ENCODE measurements around the gene MARCHF3.
"Not testable (repeated sequence)": the region's sequence is repeated elsewhere in the genome, so short reads cannot be mapped to it uniquely, and the experiment has no call there.

Gene MARCHF3

DNA sequence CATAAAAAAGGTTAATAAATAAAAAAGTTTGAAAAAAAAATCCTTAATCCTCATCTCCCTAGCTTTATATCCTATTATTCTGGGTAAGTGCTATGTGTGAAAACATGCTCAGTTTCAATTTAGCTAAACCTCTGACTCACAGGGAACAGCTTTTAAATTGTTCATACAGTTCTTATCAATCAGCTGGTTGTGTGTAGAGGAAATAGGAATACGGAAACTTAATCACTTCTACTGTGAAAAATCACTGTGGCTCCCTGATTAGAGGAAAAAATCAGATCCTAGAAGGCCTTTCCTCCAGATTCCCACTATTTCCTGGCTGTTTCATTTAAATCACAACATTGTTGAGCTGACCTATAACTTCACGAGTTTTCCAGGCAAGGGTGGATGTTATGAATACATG, 120.5 kb downstream of the MARCHF3 start:
- no peak for ATAC-seq
- TF ChIP-seq ZNF565 (CRISPR knock-in tag; conservative IDR thresholded peaks at IDR 0.05; ENCODE audit: low read depth) (no peak), ZC3H10 (CRISPR knock-in tag; IDR thresholded peaks at IDR 0.05) (no peak), CSDC2 (CRISPR knock-in tag; IDR thresholded peaks at IDR 0.05) (no peak), TCF4 (CRISPR knock-in tag; IDR thresholded peaks at IDR 0.05; ENCODE audit: borderline replicate concordance) (no peak), TOX (CRISPR knock-in tag; IDR thresholded peaks at IDR 0.05; ENCODE audit: borderline replicate concordance) (no peak), ESRRG (CRISPR knock-in tag; IDR thresholded peaks at IDR 0.05) (no peak), ARNTL (CRISPR knock-in tag; IDR thresholded peaks at IDR 0.05; ENCODE audit: borderline replicate concordance, low read depth) (no peak), RARB (CRISPR knock-in tag; IDR thresholded peaks at IDR 0.05) (no peak), SNAI2 (CRISPR knock-in tag; IDR thresholded peaks at IDR 0.05) (no peak), OSR1 (CRISPR knock-in tag; IDR thresholded peaks at IDR 0.05) (no peak)
- TF ChIP-seq, protein P1, sequence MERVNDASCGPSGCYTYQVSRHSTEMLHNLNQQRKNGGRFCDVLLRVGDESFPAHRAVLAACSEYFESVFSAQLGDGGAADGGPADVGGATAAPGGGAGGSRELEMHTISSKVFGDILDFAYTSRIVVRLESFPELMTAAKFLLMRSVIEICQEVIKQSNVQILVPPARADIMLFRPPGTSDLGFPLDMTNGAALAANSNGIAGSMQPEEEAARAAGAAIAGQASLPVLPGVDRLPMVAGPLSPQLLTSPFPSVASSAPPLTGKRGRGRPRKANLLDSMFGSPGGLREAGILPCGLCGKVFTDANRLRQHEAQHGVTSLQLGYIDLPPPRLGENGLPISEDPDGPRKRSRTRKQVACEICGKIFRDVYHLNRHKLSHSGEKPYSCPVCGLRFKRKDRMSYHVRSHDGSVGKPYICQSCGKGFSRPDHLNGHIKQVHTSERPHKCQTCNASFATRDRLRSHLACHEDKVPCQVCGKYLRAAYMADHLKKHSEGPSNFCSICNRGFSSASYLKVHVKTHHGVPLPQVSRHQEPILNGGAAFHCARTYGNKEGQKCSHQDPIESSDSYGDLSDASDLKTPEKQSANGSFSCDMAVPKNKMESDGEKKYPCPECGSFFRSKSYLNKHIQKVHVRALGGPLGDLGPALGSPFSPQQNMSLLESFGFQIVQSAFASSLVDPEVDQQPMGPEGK (CRISPR knock-in tag; IDR thresholded peaks at IDR 0.05; ENCODE audit: borderline replicate concordance), result no peak
- TF ChIP-seq, protein P2, sequence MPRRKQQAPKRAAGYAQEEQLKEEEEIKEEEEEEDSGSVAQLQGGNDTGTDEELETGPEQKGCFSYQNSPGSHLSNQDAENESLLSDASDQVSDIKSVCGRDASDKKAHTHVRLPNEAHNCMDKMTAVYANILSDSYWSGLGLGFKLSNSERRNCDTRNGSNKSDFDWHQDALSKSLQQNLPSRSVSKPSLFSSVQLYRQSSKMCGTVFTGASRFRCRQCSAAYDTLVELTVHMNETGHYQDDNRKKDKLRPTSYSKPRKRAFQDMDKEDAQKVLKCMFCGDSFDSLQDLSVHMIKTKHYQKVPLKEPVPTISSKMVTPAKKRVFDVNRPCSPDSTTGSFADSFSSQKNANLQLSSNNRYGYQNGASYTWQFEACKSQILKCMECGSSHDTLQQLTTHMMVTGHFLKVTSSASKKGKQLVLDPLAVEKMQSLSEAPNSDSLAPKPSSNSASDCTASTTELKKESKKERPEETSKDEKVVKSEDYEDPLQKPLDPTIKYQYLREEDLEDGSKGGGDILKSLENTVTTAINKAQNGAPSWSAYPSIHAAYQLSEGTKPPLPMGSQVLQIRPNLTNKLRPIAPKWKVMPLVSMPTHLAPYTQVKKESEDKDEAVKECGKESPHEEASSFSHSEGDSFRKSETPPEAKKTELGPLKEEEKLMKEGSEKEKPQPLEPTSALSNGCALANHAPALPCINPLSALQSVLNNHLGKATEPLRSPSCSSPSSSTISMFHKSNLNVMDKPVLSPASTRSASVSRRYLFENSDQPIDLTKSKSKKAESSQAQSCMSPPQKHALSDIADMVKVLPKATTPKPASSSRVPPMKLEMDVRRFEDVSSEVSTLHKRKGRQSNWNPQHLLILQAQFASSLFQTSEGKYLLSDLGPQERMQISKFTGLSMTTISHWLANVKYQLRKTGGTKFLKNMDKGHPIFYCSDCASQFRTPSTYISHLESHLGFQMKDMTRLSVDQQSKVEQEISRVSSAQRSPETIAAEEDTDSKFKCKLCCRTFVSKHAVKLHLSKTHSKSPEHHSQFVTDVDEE (CRISPR knock-in tag; IDR thresholded peaks at IDR 0.05), result no peak
- TF ChIP-seq, protein P3, sequence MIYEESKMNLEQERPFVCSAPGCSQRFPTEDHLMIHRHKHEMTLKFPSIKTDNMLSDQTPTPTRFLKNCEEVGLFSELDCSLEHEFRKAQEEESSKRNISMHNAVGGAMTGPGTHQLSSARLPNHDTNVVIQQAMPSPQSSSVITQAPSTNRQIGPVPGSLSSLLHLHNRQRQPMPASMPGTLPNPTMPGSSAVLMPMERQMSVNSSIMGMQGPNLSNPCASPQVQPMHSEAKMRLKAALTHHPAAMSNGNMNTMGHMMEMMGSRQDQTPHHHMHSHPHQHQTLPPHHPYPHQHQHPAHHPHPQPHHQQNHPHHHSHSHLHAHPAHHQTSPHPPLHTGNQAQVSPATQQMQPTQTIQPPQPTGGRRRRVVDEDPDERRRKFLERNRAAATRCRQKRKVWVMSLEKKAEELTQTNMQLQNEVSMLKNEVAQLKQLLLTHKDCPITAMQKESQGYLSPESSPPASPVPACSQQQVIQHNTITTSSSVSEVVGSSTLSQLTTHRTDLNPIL (CRISPR knock-in tag; IDR thresholded peaks at IDR 0.05; ENCODE audit: low read depth), result no peak
- TF ChIP-seq, protein P4, sequence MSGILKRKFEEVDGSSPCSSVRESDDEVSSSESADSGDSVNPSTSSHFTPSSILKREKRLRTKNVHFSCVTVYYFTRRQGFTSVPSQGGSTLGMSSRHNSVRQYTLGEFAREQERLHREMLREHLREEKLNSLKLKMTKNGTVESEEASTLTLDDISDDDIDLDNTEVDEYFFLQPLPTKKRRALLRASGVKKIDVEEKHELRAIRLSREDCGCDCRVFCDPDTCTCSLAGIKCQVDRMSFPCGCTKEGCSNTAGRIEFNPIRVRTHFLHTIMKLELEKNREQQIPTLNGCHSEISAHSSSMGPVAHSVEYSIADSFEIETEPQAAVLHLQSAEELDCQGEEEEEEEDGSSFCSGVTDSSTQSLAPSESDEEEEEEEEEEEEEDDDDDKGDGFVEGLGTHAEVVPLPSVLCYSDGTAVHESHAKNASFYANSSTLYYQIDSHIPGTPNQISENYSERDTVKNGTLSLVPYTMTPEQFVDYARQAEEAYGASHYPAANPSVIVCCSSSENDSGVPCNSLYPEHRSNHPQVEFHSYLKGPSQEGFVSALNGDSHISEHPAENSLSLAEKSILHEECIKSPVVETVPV (CRISPR knock-in tag; IDR thresholded peaks at IDR 0.05), result no peak

DNA sequence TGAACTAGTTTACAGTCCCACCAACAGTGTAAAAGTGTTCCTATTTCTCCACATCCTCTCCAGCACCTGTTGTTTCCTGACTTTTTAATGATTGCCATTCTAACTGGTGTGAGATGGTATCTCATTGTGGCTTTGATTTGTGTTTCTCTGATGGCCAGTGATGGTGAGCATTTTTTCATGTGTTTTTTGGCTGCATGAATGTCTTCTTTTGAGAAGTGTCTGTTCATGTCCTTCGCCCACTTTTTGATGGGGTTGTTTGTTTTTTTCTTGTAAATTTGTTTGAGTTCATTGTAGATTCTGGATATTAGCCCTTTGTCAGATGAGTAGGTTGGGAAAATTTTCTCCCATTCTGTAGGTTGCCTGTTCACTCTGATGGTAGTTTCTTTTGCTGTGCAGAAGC, 126.0 kb downstream of the MARCHF3 start:
- ATAC-seq, result not testable (repeated sequence)

DNA sequence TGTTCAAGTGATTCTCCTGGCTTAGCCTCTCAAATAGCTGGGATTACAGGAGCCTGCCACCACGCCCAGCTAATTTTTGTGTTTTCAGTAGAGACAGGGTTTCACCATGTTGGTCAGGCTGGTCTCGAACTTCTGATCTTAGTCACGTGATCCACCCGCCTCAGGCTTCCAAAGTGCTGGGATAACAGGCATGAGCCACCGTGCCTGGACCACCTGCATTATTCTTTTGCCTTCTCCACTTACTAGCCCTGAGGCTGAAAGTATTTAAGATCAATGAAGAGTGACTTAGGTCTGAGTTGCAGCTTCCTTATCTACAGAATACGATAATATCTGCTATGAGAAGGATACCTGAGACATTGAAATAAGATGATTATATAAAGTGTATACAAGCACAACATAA, 129.6 kb downstream of the MARCHF3 start:
- TF ChIP-seq ZC3H10 (CRISPR knock-in tag; IDR thresholded peaks at IDR 0.05), result no peak
- TF ChIP-seq, protein P5, sequence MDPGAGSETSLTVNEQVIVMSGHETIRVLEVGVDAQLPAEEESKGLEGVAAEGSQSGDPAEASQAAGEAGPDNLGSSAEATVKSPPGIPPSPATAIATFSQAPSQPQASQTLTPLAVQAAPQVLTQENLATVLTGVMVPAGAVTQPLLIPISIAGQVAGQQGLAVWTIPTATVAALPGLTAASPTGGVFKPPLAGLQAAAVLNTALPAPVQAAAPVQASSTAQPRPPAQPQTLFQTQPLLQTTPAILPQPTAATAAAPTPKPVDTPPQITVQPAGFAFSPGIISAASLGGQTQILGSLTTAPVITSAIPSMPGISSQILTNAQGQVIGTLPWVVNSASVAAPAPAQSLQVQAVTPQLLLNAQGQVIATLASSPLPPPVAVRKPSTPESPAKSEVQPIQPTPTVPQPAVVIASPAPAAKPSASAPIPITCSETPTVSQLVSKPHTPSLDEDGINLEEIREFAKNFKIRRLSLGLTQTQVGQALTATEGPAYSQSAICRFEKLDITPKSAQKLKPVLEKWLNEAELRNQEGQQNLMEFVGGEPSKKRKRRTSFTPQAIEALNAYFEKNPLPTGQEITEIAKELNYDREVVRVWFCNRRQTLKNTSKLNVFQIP (CRISPR knock-in tag; IDR thresholded peaks at IDR 0.05; ENCODE audit: borderline replicate concordance, low read depth), result no peak

DNA sequence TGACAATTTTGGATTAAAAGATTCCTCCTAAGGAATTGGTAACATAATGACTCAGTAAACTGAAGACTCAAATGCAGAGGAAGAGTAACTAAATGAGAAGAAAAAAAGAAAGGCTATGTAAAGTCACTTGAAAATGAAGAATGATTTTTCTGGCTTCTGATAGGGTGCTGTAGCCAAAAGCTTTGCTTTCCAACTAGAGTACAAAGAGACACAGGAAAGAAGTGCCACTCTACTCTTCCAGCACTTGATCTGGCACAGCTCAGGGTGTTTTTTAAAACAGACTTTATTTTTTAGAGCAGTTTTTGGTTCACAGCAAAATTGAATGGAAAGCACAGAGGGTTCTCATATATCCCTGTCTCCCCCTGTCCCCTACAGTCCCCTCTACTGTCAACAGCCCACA, 130.9 kb downstream of the MARCHF3 start:
- no peak for ATAC-seq
- no peak for TF ChIP-seq ISL1 (CRISPR knock-in tag; IDR thresholded peaks at IDR 0.05)
- no peak for TF ChIP-seq ZFP3 (CRISPR knock-in tag; IDR thresholded peaks at IDR 0.05)
- no peak for TF ChIP-seq TOX (CRISPR knock-in tag; IDR thresholded peaks at IDR 0.05; ENCODE audit: borderline replicate concordance)
- no peak for TF ChIP-seq ZNF8 (CRISPR knock-in tag; IDR thresholded peaks at IDR 0.05)
- TF ChIP-seq GLIS3 (CRISPR knock-in tag; IDR thresholded peaks at IDR 0.05), result no peak
- TF ChIP-seq ZNF70 (CRISPR knock-in tag; IDR thresholded peaks at IDR 0.05), result no peak
- TF ChIP-seq ESRRG (CRISPR knock-in tag; IDR thresholded peaks at IDR 0.05), result no peak
- TF ChIP-seq CSDC2 (CRISPR knock-in tag; IDR thresholded peaks at IDR 0.05), result no peak
- TF ChIP-seq, protein P1 (CRISPR knock-in tag; IDR thresholded peaks at IDR 0.05; ENCODE audit: borderline replicate concordance), result no peak
- TF ChIP-seq, protein P4 (CRISPR knock-in tag; IDR thresholded peaks at IDR 0.05), result no peak
- TF ChIP-seq OSR1 (CRISPR knock-in tag; IDR thresholded peaks at IDR 0.05), result no peak
- TF ChIP-seq SNAI2 (CRISPR knock-in tag; IDR thresholded peaks at IDR 0.05), result no peak
- no peak for TF ChIP-seq BACH2 (CRISPR knock-in tag; IDR thresholded peaks at IDR 0.05; ENCODE audit: borderline replicate concordance)
- TF ChIP-seq, protein P5 (CRISPR knock-in tag; IDR thresholded peaks at IDR 0.05; ENCODE audit: borderline replicate concordance, low read depth), result no peak
- TF ChIP-seq TCF4 (CRISPR knock-in tag; IDR thresholded peaks at IDR 0.05; ENCODE audit: borderline replicate concordance), result no peak
- no peak for TF ChIP-seq ZFP30 (CRISPR knock-in tag; IDR thresholded peaks at IDR 0.05)

More for the DNA sequence above, 129.6 kb downstream of the MARCHF3 start:
- ATAC-seq, result no peak
